ENCODE results near the gene COG4.
A peak's percentile ranks its signal among the peaks of the same experiment; 100 is the strongest.

The COG4 gene

GRCh38 chr16:70478169-70478568, 45.2 kb downstream of the COG4 start:
- no peak for DNase-seq

GRCh38 chr16:70476272-70477020, 46.9 kb downstream of the COG4 start:
- no peak for DNase-seq

GRCh38 chr16:70475054-70475871, 48.1 kb downstream of the COG4 start:
- DNase-seq = no peak

GRCh38 chr16:70474320-70475053, 48.9 kb downstream of the COG4 start:
- DNase-seq = no peak

GRCh38 chr16:70473446-70474319, 49.7 kb downstream of the COG4 start:
- DNase-seq = no peak

GRCh38 chr16:70472786-70473433, 50.4 kb downstream of the COG4 start:
- no peak for DNase-seq

- no peak for DNase-seq
Measured at GRCh38 chr16:70470927-70471341, 52.4 kb downstream of the COG4 start.

GRCh38 chr16:70470141-70470926, 53.0 kb downstream of the COG4 start:
- no peak for DNase-seq

GRCh38 chr16:70468776-70469525, 54.4 kb downstream of the COG4 start:
- DNase-seq = no peak

- no peak for DNase-seq
Measured at GRCh38 chr16:70467608-70468007, 55.7 kb downstream of the COG4 start.

GRCh38 chr16:70467113-70467512, 56.2 kb downstream of the COG4 start:
- DNase-seq = no peak

- DNase-seq = no peak
Measured at GRCh38 chr16:70466805-70467076, 56.6 kb downstream of the COG4 start.

- no peak for DNase-seq
Measured at GRCh38 chr16:70465999-70466804, 57.2 kb downstream of the COG4 start.

- no peak for DNase-seq
Measured at GRCh38 chr16:70463235-70463634, 60.1 kb downstream of the COG4 start.

GRCh38 chr16:70460737-70461261, 62.6 kb downstream of the COG4 start:
- no peak for DNase-seq

GRCh38 chr16:70457446-70458166, 65.7 kb downstream of the COG4 start:
- no peak for DNase-seq

GRCh38 chr16:70455910-70456309, 67.4 kb downstream of the COG4 start:
- no peak for DNase-seq

- peak in 1 of 2 experiments; percentile 21 for DNase-seq
Measured at GRCh38 chr16:70454222-70455034, 68.9 kb downstream of the COG4 start, which contains the start of gene FCSK. Gene FCSK (plus strand): TSS chr16:70454595. CDS start chr16:70463191, 8,596 bp downstream.
